Kidney (tissue), 14 donors: ENCODE results near the gene SWAP70. TPM values are rescaled to one million over a fixed set of nuclear protein-coding genes. Genes with fewer than 3 reads are reported as not detected.

Experiments
- DNase-seq, 5 donors: peaks; one replicate each; pipeline ENCODE4 v3.0.0-alpha.2; 2013 to 2020
- FAIRE-seq: peaks from 2 replicates; lab custom pipeline; 2012; peaks lifted over from hg19 to GRCh38; lab: Jason Lieb, UNC
- H3K27ac ChIP-seq, 2 donors: one replicate each; pipeline ENCODE4 v1.7.0; 2013; ENCODE audit warnings: low read depth in 2 of 2, low read length in 2 of 2, inconsistent platforms in 1 of 2
- H3K27me3 ChIP-seq: one replicate; pipeline ENCODE4 v1.7.1; 2013; ENCODE audit warnings: low read length, inconsistent platforms; ENCODE audit not compliant: control insufficient read depth, insufficient read depth
- H3K36me3 ChIP-seq, 3 donors: one replicate each; pipeline versions ENCODE4 v1.7.0 to v1.7.1; 2013; ENCODE audit warnings: low read length in 3 of 3, control low read depth in 1 of 3, inconsistent platforms in 1 of 3; ENCODE audit not compliant: insufficient read depth in 3 of 3, control insufficient read depth in 2 of 3
- H3K4me1 ChIP-seq, 3 donors: one replicate each; pipeline versions ENCODE4 v1.7.0 to v1.7.1; 2013; ENCODE audit warnings: low read length in 3 of 3, inconsistent platforms in 1 of 3, low read depth in 1 of 3; ENCODE audit not compliant: control insufficient read depth in 2 of 3, insufficient read depth in 2 of 3
- H3K4me3 ChIP-seq, 3 donors: one replicate each; pipeline versions ENCODE4 v1.7.0 to v1.8.1; 2013; ENCODE audit warnings: low read length in 3 of 3, control low read depth in 1 of 3, inconsistent platforms in 1 of 3
- H3K9ac ChIP-seq, 3 donors: one replicate each; pipeline versions ENCODE4 v1.7.0 to v1.7.1; 2013; ENCODE audit warnings: low read length in 3 of 3, control low read depth in 1 of 3, inconsistent platforms in 1 of 3
- H3K9me3 ChIP-seq, 3 donors: one replicate each; pipeline versions ENCODE4 v1.7.0 to v1.7.1; 2013; ENCODE audit warnings: low read length in 3 of 3, control low read depth in 1 of 3, inconsistent platforms in 1 of 3; ENCODE audit not compliant: control insufficient read depth in 2 of 3, insufficient read depth in 1 of 3
- intact Hi-C: fragments of 100-400 bp; cut with DNase I; formaldehyde crosslinking; loops from one replicate; pipeline ENCODE4 v1.11.1; 2022
- polyA plus RNA-seq: library from polyadenylated mRNA; stranded (reverse); fragments of 350-450 nt; fragmentation: Illumina TruSeq; extraction: RNeasy Lipid Tissue Mini Kit (QIAGEN cat#74804); gene quantifications from one replicate; pipeline ENCODE4 v1.2.3, GENCODE V29; 2014; ENCODE audit warnings: low read depth, low replicate concordance; ENCODE audit not compliant: insufficient read depth
- total RNA-seq: library from RNA; stranded (reverse); fragmentation: NEBNext Ultra II Directional; extraction: Animal tissue kit (Norgen Biotek cat#: 25700); gene quantifications from one replicate; pipeline ENCODE4 v1.2.1, GENCODE V29; 2021
- TF ChIP-seq, protein P1 (sequence below): IDR thresholded peaks from 3 replicates; pipeline ENCODE4 v1.5.1; 2012; ENCODE audit warnings: mild to moderate bottlenecking, moderate library complexity, borderline replicate concordance; ENCODE audit not compliant: insufficient read depth; ENCODE audit errors: extremely low read depth
- donor health status: control.
- donor health status: control.
- donor health status: control.
- donor health status: control.
- donor health status: control.
- donor health status: DM: yes; HTN: yes; CAD: no.
- donor health status: Normal renal cell carcinoma (clear cell type).

The SWAP70 gene
- total and polyA plus RNA-seq, 2 donors from 2014 or later = 11.1 to 61.0 TPM

DNA sequence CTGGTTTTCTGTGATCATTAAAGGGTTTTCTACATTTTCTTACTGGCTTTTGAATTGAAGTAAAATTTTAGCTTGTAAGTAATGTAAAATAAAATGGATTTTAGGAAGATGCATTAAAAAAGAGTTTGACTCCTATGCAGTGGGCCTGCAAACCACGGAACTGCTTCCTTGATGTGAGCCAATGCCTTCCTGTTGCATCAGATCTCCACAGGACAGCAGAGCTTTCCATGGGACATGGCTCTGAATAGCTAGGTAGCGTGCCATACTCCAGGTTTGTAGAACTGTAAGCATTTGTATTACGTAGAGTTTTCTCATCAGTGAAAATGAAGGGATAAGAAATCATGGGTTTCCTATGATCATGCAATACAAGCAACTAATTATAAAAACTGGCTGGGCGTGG, 133.4 kb downstream of the SWAP70 start:
- DNase-seq = no peak
- Histone ChIP-seq H3K36me3 (peaks cover 0 to 11% (median 0%) of the 10 kb centered on the region in 3 donors), H3K27me3 (no peaks in the 10 kb centered on the region), H3K9ac (no peak overlapping the region), H3K9me3 (no peaks in the 10 kb centered on the region), H3K4me3 (no peak overlapping the region), H3K27ac (no peak overlapping the region), H3K4me1 (no peaks in the 10 kb centered on the region)
- intact Hi-C loops = no loop called here
- FAIRE-seq = no peak
- TF ChIP-seq, protein P1, sequence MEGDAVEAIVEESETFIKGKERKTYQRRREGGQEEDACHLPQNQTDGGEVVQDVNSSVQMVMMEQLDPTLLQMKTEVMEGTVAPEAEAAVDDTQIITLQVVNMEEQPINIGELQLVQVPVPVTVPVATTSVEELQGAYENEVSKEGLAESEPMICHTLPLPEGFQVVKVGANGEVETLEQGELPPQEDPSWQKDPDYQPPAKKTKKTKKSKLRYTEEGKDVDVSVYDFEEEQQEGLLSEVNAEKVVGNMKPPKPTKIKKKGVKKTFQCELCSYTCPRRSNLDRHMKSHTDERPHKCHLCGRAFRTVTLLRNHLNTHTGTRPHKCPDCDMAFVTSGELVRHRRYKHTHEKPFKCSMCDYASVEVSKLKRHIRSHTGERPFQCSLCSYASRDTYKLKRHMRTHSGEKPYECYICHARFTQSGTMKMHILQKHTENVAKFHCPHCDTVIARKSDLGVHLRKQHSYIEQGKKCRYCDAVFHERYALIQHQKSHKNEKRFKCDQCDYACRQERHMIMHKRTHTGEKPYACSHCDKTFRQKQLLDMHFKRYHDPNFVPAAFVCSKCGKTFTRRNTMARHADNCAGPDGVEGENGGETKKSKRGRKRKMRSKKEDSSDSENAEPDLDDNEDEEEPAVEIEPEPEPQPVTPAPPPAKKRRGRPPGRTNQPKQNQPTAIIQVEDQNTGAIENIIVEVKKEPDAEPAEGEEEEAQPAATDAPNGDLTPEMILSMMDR = no peak

DNA sequence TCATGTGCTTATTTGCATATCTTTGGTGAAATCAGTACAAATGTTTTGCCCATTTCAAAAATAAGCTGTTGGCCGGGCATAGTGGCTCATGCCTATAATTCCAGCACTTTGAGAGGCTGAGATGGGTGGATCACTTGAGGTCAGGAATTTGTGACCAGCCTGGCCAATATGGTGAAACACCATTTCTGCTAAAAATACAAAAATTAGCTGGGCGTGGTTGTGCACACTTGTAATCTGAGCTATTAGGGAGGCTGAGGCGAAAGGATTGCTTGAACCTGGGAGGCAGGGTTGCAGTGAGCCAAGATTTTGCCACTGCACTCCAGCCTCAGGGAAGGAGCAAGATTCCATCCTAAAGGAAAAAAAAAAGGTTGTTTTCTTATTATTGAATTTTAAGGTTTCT, 136.0 kb downstream of the SWAP70 start:
- H3K4me1 ChIP-seq = no peaks in the 10 kb centered on the region
- H3K4me3 ChIP-seq = no peak overlapping the region
- TF ChIP-seq, protein P1 = no peak
- FAIRE-seq (no peak), DNase-seq (no peak)
- H3K36me3 ChIP-seq = peaks cover 0 to 11% (median 0%) of the 10 kb centered on the region in 3 donors
- H3K27ac ChIP-seq = no peak overlapping the region
- H3K9me3 ChIP-seq = no peaks in the 10 kb centered on the region
- no peaks in the 10 kb centered on the region for H3K27me3 ChIP-seq
- H3K9ac ChIP-seq = no peak overlapping the region
- intact Hi-C loops = no loop called here

DNA sequence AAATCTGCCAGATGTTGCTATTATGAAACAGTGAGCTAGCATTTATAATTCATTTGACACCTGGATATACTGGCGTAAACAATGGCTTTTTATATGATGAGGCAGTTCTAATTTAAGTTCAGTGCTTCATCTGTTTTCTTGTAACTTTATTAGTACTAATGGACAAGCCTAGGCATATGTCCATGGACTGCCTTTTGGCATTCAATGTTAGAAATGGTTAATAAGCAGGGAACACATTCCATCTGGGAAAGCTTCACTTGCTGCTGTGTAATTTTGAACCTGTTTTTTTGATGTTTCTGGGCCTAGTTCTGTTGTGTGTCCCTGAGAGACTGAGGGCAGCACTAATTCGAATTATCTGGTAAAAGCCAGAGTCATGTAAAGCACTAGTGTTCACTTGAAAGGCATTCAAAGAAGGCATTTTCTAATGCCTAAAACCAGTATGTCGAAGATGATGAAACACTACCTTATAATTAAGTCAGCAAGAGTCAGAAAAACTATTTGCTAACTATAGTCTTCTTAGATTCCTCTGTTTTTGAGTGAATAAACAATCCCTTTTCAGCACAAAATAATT, 138.5 kb downstream of the SWAP70 start:
- no peaks in the 10 kb centered on the region for H3K27me3 ChIP-seq
- intact Hi-C loops = no loop called here
- H3K27ac ChIP-seq = no peak overlapping the region
- TF ChIP-seq, protein P1 = no peak
- DNase-seq (no peak), FAIRE-seq (no peak)
- H3K4me1 ChIP-seq = no peaks in the 10 kb centered on the region
- no peak overlapping the region for H3K4me3 ChIP-seq
- no peak overlapping the region for H3K9ac ChIP-seq
- no peaks in the 10 kb centered on the region for H3K9me3 ChIP-seq
- H3K36me3 ChIP-seq = peaks cover 0 to 4% (median 0%) of the 10 kb centered on the region in 3 donors

Other genes starting within 250 kb of the SWAP70 start
- 30.3 TPM for gene ZNF143, start 203.1 kb upstream of the SWAP70 start, total RNA-seq
- 8.6 TPM for gene ZNF143, start 203.1 kb upstream of the SWAP70 start, polyA plus RNA-seq
- gene WEE1, start 90.4 kb upstream of the SWAP70 start, total RNA-seq = 33.9 TPM
- gene WEE1, start 90.4 kb upstream of the SWAP70 start, polyA plus RNA-seq = 7.9 TPM